ENCODE results near the gene PTGIS. TPM values are rescaled to one million over a fixed set of nuclear protein-coding genes. Genes with fewer than 3 reads are reported as not detected.
"Not testable (repeated sequence)": the region's sequence is repeated elsewhere in the genome, so short reads cannot be mapped to it uniquely, and the experiment has no call there.

The PTGIS gene
- total and polyA plus RNA-seq, 4 experiments from 2014 or later: not detected

DNA sequence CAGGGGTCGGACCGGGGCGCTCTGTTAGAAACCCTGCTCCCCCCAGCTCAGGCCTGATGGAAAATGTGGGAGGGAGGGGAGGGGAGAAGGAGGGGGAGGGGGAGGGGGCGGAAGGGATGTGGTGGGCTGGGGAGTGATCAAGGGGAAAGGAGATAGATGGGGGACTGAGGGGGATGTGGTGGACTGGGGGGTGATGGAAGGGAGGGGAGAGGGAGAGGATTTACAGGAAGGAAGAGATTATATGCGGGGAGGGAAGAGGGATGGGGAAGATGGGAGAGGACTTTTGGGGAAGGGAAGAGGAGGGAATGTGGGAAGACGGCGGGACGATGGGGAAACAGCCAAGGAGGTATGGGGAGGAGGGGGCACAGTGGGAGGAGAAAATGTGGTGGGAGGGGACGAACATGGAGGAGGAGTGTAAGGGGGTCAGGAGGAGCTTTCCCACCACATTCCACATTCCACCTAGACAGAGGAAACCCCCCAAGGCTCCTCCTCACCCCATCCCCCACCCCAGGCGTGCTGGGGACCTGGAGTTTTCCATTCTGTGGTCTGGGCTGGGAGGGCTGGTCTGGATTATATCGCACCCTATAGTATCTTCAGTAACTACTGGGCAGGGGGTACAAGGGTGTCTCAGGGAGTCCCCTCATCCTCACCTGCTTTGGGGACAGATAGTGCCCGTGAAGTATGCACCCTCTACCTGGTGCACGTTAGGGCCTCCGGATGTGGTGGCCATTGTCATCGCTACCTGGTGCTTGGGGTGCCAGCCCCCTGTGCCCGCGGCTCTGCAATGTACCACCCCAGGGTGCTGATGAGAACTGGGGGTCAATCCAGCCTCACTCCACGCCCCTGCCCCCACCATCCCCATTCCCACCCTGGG lies 578 bp upstream of the PTGIS start:
- H3K9me3 ChIP-seq (ENCODE audit: control insufficient read depth in 1 of 2, low read length in 2 of 2): no peaks in the 10 kb centered on the region
- no peak for DNase-seq
- no peak overlapping the region for H3K4me3 ChIP-seq (ENCODE audit: low read length in 2 of 2)
- intact Hi-C loops (cut with micrococcal nuclease): no loop called here
- H3K27me3 Mint-ChIP-seq: peaks cover 28 to 39% of the 10 kb centered on the region in 2 donors
- H3K27ac ChIP-seq (ENCODE audit: low read depth, low read length): no peak overlapping the region
- H3K36me3 ChIP-seq (ENCODE audit: insufficient read depth, low read length): no peaks in the 10 kb centered on the region
- H3K4me1 ChIP-seq (ENCODE audit: insufficient read depth, low read length): no peaks in the 10 kb centered on the region
- CTCF ChIA-PET (ENCODE audit: partially characterized antibody): no interaction called here
- H3K27ac Mint-ChIP-seq: no peak overlapping the region
- H3K27me3 ChIP-seq (ENCODE audit: insufficient read depth, low read length): peaks cover 34% of the 10 kb centered on the region
- peak overlapping the region in 3 of 8 donors; percentile 22 to 61 (median 45) for H3K4me3 Mint-ChIP-seq
- POLR2A ChIA-PET (ENCODE audit: partially characterized antibody): no interaction called here
- H3K36me3 Mint-ChIP-seq: no peaks in the 10 kb centered on the region
- H3K9me3 Mint-ChIP-seq: no peaks in the 10 kb centered on the region
- peaks cover 2 to 23% (median 4%) of the 10 kb centered on the region in 4 donors for H3K4me1 Mint-ChIP-seq

DNA sequence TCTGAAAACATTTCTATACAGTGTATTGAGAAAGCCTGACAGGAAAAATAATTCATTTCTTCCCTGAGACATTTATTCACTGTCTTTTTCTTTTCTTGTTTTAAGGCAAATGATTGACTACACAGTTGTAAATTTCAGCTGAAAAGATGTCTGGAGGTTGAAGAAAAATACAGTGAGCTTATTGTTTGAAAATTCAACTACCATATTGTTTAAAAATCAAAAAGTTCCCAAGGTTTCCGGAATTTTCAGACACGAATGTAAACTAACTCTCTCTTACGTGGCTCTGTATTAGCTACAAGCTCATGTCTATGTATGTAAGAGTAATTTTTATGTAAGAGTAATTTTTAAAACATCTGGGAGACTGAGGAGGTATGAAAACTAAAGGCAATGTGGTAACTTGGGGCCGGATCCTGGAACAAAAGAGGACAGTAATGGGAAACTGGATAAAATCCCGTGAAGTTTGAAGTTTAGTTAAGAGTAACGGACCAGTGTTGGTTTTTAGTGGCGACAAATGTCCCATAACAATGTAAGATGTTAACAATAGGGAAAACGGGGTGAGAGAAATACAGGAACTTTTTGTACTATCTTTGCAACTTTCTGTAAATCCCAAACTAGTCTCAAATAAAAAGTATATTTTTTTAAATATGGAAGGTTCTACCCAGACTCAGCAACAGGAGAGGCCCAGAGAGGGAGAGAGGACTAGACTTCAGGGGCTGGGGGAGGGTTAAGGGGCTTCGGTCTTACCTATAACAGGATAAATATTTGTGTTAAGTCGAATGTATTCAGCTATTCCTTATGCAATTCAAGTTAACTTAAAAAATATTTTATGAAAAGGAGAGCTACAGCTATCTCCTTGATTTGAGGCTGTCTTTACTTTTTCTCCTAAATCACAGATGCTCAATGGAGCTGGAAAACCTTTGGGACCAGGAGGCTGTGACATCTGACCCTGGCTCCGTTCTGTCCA lies 1.3 kb downstream of the PTGIS start:
- peaks cover 34% of the 10 kb centered on the region for H3K27me3 ChIP-seq (ENCODE audit: insufficient read depth, low read length)
- no peak overlapping the region for H3K4me3 ChIP-seq (ENCODE audit: low read length in 2 of 2)
- no peak for DNase-seq
- H3K4me3 Mint-ChIP-seq: no peak overlapping the region
- no peak overlapping the region for H3K27ac ChIP-seq (ENCODE audit: low read depth, low read length)
- H3K9me3 ChIP-seq (ENCODE audit: control insufficient read depth in 1 of 2, low read length in 2 of 2): no peaks in the 10 kb centered on the region
- H3K36me3 ChIP-seq (ENCODE audit: insufficient read depth, low read length): no peaks in the 10 kb centered on the region
- no peaks in the 10 kb centered on the region for H3K36me3 Mint-ChIP-seq
- H3K9me3 Mint-ChIP-seq: no peaks in the 10 kb centered on the region
- H3K4me1 ChIP-seq (ENCODE audit: insufficient read depth, low read length): no peaks in the 10 kb centered on the region
- POLR2A ChIA-PET (ENCODE audit: partially characterized antibody): no interaction called here
- H3K27ac Mint-ChIP-seq: no peak overlapping the region
- intact Hi-C loops (cut with micrococcal nuclease): no loop called here
- H3K27me3 Mint-ChIP-seq: peaks cover 31 to 42% of the 10 kb centered on the region in 2 donors
- peaks cover 0 to 16% (median 2%) of the 10 kb centered on the region in 4 donors for H3K4me1 Mint-ChIP-seq
- CTCF ChIA-PET (ENCODE audit: partially characterized antibody): interaction anchor here (1.0 kb wide), 1 partner anchor 11 kb away, joined by 4 read pairs; no protein-coding TSS in a partner anchor

DNA sequence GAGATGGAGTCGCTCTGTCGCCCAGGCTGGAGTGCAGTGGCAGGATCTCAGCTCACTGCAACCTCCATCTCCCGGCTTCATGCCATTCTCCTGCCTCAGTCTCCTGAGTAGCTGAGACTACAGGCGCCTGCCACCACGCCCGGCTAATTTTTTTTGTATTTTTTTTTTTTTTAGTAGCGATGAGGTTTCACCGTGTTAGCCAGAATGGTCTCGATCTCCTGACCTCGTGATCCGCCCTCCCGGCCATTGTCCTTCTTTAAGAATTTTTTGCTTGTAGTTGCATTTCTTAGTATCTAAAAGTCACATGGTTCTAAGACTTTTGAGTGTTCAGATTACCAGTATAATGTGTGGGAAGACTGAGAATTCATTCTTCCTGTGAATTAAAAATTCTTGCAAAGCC lies 2.9 kb downstream of the PTGIS start:
- H3K4me3 ChIP-seq (ENCODE audit: low read length in 2 of 2); H3K4me1 ChIP-seq (ENCODE audit: insufficient read depth, low read length); POLR2A ChIA-PET (ENCODE audit: partially characterized antibody); H3K36me3 ChIP-seq (ENCODE audit: insufficient read depth, low read length); H3K27ac Mint-ChIP-seq; H3K9me3 ChIP-seq (ENCODE audit: control insufficient read depth in 1 of 2, low read length in 2 of 2); intact Hi-C loops (cut with micrococcal nuclease); H3K9me3 Mint-ChIP-seq; H3K36me3 Mint-ChIP-seq; DNase-seq; H3K4me3 Mint-ChIP-seq; H3K27ac ChIP-seq (ENCODE audit: low read depth, low read length): not testable (repeated sequence)
- CTCF ChIA-PET (ENCODE audit: partially characterized antibody): interaction anchor here (1.0 kb wide), 1 partner anchor 43 kb away, joined by 3 read pairs; no protein-coding TSS in a partner anchor
- H3K27me3 ChIP-seq (ENCODE audit: insufficient read depth, low read length): peaks cover 27% of the 10 kb centered on the region
- H3K4me1 Mint-ChIP-seq: peaks cover 0 to 16% (median 2%) of the 10 kb centered on the region in 4 donors
- H3K27me3 Mint-ChIP-seq: peaks cover 29 to 38% of the 10 kb centered on the region in 2 donors

DNA sequence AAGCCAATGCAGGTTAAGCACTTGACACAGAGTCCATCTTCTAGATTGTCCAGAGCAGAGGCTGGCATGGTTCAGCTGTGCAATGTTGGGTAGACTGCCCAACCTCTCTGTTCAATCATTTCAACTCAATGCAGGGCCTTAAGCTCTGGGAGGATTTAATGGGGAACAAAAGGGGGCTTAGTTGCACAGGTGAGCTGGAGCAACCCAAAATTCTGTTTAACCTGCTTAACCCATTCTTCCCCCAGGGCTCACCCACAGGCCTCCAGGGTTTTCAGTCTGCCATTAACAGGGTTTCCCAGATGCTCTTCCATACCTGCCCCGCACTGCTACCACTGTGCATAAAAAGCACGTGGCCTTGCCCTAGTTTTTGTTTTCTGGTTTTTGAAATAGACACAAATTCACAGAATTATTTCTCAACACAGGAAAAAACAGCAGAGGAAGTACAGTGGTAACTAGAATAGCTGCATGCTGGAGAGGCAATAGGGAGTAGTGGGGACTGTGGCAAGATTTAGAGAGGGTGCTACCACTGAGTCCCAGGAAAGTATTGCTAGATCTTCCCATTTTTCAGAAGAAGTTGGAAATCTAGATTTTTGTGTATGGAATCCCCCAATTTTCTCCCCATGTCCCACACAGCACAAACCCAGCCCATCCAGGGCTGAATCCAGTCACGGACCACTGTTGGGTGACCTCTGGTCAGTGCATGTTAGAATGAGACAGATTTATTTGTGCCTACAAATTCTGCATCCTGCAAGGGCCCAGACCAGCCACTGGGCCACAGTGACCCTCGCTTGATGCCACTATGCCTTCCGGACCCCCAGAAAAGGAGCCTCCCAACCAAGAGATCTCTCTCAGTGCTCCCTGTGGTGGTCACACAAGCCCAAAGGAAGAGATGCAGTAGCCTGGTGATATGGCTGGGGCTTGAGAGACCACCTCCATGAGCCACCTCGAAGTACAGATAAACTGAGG lies 4.6 kb downstream of the PTGIS start:
- H3K27me3 Mint-ChIP-seq: peaks cover 17 to 22% of the 10 kb centered on the region in 2 donors
- intact Hi-C loops (cut with micrococcal nuclease): no loop called here

DNA sequence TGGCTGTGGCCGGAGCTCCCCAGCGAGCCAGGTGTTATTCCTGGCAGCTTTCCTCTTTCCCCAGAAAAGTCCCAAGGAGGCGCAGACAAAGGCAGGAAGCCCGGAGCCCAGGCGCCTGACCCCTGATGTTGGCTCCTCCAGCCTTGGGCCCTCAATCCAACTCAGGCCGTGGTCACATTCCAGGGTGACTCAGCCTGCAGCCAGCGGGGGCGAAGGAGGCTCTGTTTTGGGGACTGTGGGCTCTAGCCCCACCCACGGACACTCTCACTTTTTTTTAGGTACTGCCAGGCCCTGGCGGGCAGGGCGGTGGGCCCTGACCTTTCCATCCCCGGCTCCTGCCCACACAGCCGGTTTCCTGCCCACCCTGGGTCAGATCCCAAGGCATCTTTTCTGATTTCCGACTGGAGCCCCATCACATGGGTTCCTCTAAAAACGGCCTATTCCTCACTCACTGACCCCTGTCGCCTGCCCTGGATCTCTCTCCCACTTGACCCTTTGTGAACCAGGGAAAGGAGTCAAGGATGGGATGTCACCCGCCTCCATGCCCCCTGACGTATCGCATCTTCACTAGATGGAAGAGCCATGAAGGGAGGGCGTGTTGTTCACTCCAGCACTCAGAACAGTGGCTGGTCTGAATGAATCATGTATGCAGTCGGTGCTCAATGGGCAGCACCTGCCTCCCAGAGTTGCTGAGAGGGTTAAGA lies 5.5 kb downstream of the PTGIS start:
- H3K4me1 ChIP-seq (ENCODE audit: insufficient read depth, low read length): no peaks in the 10 kb centered on the region
- H3K27me3 Mint-ChIP-seq: peaks cover 17 to 27% of the 10 kb centered on the region in 2 donors
- H3K36me3 ChIP-seq (ENCODE audit: insufficient read depth, low read length): no peaks in the 10 kb centered on the region
- peaks cover 11% of the 10 kb centered on the region for H3K27me3 ChIP-seq (ENCODE audit: insufficient read depth, low read length)
- intact Hi-C loops (cut with micrococcal nuclease): no loop called here
- ChIA-PET CTCF (ENCODE audit: partially characterized antibody) (no interaction called here), POLR2A (ENCODE audit: partially characterized antibody) (no interaction called here)
- H3K4me3 ChIP-seq (ENCODE audit: low read length in 2 of 2): no peak overlapping the region
- H3K36me3 Mint-ChIP-seq: no peaks in the 10 kb centered on the region
- DNase-seq: no peak
- H3K9me3 ChIP-seq (ENCODE audit: control insufficient read depth in 1 of 2, low read length in 2 of 2): no peaks in the 10 kb centered on the region
- no peak overlapping the region for H3K27ac ChIP-seq (ENCODE audit: low read depth, low read length)
- H3K9me3 Mint-ChIP-seq: peaks cover 0 to 3% (median 0%) of the 10 kb centered on the region in 8 donors
- H3K27ac Mint-ChIP-seq: no peak overlapping the region
- H3K4me1 Mint-ChIP-seq: peaks cover 0 to 2% (median 0%) of the 10 kb centered on the region in 4 donors
- no peak overlapping the region for H3K4me3 Mint-ChIP-seq

More for the DNA sequence above, 4.6 kb downstream of the PTGIS start:
- Histone ChIP-seq H3K27ac (ENCODE audit: low read depth, low read length) (no peak overlapping the region), H3K9me3 (ENCODE audit: control insufficient read depth in 1 of 2, low read length in 2 of 2) (no peaks in the 10 kb centered on the region), H3K4me3 (ENCODE audit: low read length in 2 of 2) (no peak overlapping the region), H3K27me3 (ENCODE audit: insufficient read depth, low read length) (peaks cover 14% of the 10 kb centered on the region), H3K4me1 (ENCODE audit: insufficient read depth, low read length) (no peaks in the 10 kb centered on the region), H3K36me3 (ENCODE audit: insufficient read depth, low read length) (no peaks in the 10 kb centered on the region)
- Mint-ChIP-seq H3K27ac (peak overlapping the region in 1 of 7 donors; percentile 8), H3K4me3 (no peak overlapping the region), H3K9me3 (peaks cover 0 to 1% (median 0%) of the 10 kb centered on the region in 8 donors), H3K4me1 (peaks cover 0 to 2% (median under 1%) of the 10 kb centered on the region in 4 donors), H3K36me3 (no peaks in the 10 kb centered on the region)
- no peak for DNase-seq
- CTCF ChIA-PET (ENCODE audit: partially characterized antibody): no interaction called here
- POLR2A ChIA-PET (ENCODE audit: partially characterized antibody): no interaction called here

DNA sequence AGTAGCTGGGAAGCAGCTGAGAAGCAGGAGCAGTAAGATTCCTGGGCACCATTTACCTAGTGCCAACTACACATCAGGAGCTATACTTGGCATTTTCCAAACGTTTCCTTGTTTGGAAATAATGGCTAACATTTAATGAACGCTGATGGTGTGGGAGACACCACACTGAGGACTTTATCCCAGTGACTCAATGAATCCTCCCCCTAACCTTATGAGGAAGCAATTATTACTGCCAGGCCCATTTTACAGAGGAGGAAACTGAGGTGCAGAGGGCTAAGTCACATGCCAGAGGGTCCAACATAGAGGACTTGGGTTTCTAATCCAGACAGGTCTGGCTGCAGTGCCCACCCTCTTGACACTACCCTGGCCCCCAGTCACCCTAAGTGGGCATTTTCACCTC lies 6.1 kb downstream of the PTGIS start:
- no peaks in the 10 kb centered on the region for H3K9me3 ChIP-seq (ENCODE audit: control insufficient read depth in 1 of 2, low read length in 2 of 2)
- no peaks in the 10 kb centered on the region for H3K4me1 ChIP-seq (ENCODE audit: insufficient read depth, low read length)
- Mint-ChIP-seq H3K36me3 (no peaks in the 10 kb centered on the region), H3K9me3 (peaks cover 0 to 3% (median 0%) of the 10 kb centered on the region in 8 donors), H3K4me1 (peaks cover 0 to 2% (median 0%) of the 10 kb centered on the region in 4 donors), H3K27ac (no peak overlapping the region), H3K27me3 (peaks cover 20 to 27% of the 10 kb centered on the region in 2 donors), H3K4me3 (no peak overlapping the region)
- no peak overlapping the region for H3K27ac ChIP-seq (ENCODE audit: low read depth, low read length)
- H3K27me3 ChIP-seq (ENCODE audit: insufficient read depth, low read length): peaks cover 8% of the 10 kb centered on the region
- DNase-seq: no peak
- intact Hi-C loops (cut with micrococcal nuclease): no loop called here
- H3K4me3 ChIP-seq (ENCODE audit: low read length in 2 of 2): no peak overlapping the region
- no peaks in the 10 kb centered on the region for H3K36me3 ChIP-seq (ENCODE audit: insufficient read depth, low read length)
- CTCF ChIA-PET (ENCODE audit: partially characterized antibody): no interaction called here
- POLR2A ChIA-PET (ENCODE audit: partially characterized antibody): no interaction called here

All from CD4-positive, alpha-beta memory T cell (primary cell).